Measurements from ENCODE around the gene DIS3L2. TPM values are rescaled to one million over a fixed set of nuclear protein-coding genes. Genes with fewer than 3 reads are reported as not detected.

DIS3L2 gene
- total RNA-seq, 1 donor from 2014 or later: 11.8 TPM

GRCh38 chr2:232287316-232287715, 325.8 kb downstream of the DIS3L2 start:
- FAIRE-seq: no peak
- no peak overlapping the region for H3K4me3 ChIP-seq (ENCODE audit: low read depth, low read length)
- H3K36me3 ChIP-seq (ENCODE audit: control insufficient read depth, insufficient read depth, low read length): no peaks in the 10 kb centered on the region
- no peak for TF ChIP-seq CTCF (IDR thresholded peaks at IDR 0.05; ENCODE audit: insufficient read depth, low read length, severe bottlenecking)
- no peak for DNase-seq (ENCODE audit: low read depth)
- H3K27me3 ChIP-seq (ENCODE audit: control insufficient read depth, insufficient read depth, low read length): no peaks in the 10 kb centered on the region

GRCh38 chr2:232288489-232289030, 327.0 kb downstream of the DIS3L2 start:
- Histone ChIP-seq H3K36me3 (ENCODE audit: control insufficient read depth, insufficient read depth, low read length) (no peaks in the 10 kb centered on the region), H3K27me3 (ENCODE audit: control insufficient read depth, insufficient read depth, low read length) (no peaks in the 10 kb centered on the region), H3K4me3 (ENCODE audit: low read depth, low read length) (no peak overlapping the region)
- TF ChIP-seq CTCF (IDR thresholded peaks at IDR 0.05; ENCODE audit: insufficient read depth, low read length, severe bottlenecking): no peak
- DNase-seq (ENCODE audit: low read depth): no peak
- no peak for FAIRE-seq

GRCh38 chr2:232290668-232291067, 329.2 kb downstream of the DIS3L2 start:
- no peaks in the 10 kb centered on the region for H3K27me3 ChIP-seq (ENCODE audit: control insufficient read depth, insufficient read depth, low read length)
- no peak for DNase-seq (ENCODE audit: low read depth)
- H3K4me3 ChIP-seq (ENCODE audit: low read depth, low read length): no peak overlapping the region
- TF ChIP-seq CTCF (IDR thresholded peaks at IDR 0.05; ENCODE audit: insufficient read depth, low read length, severe bottlenecking): no peak
- no peaks in the 10 kb centered on the region for H3K36me3 ChIP-seq (ENCODE audit: control insufficient read depth, insufficient read depth, low read length)
- no peak for FAIRE-seq

GRCh38 chr2:232291343-232291742, 329.8 kb downstream of the DIS3L2 start:
- DNase-seq (ENCODE audit: low read depth): no peak
- Histone ChIP-seq H3K27me3 (ENCODE audit: control insufficient read depth, insufficient read depth, low read length) (no peaks in the 10 kb centered on the region), H3K4me3 (ENCODE audit: low read depth, low read length) (no peak overlapping the region), H3K36me3 (ENCODE audit: control insufficient read depth, insufficient read depth, low read length) (no peaks in the 10 kb centered on the region)
- FAIRE-seq: no peak
- no peak for TF ChIP-seq CTCF (IDR thresholded peaks at IDR 0.05; ENCODE audit: insufficient read depth, low read length, severe bottlenecking)

- peak; percentile 62 for FAIRE-seq
- peak; percentile 62 for DNase-seq (ENCODE audit: low read depth)
- no peaks in the 10 kb centered on the region for H3K27me3 ChIP-seq (ENCODE audit: control insufficient read depth, insufficient read depth, low read length)
- TF ChIP-seq CTCF (IDR thresholded peaks at IDR 0.05; ENCODE audit: insufficient read depth, low read length, severe bottlenecking): peak; percentile 96
- H3K36me3 ChIP-seq (ENCODE audit: control insufficient read depth, insufficient read depth, low read length): no peaks in the 10 kb centered on the region
- H3K4me3 ChIP-seq (ENCODE audit: low read depth, low read length): no peak overlapping the region
These were observed 331.1 kb downstream of the DIS3L2 start for GRCh38 chr2:232292395-232293154.

Measured in bronchial epithelial cell (primary cell).